HuH-7 (cell line): ENCODE measurements around the gene ANKUB1.

Experiments
- DNase-seq: peaks from one replicate; pipeline ENCODE4 v3.0.0; 2011; ENCODE audit warnings: low spot score

ANKUB1 gene

GRCh38 chr3:149809699-149810098 is 17.3 kb upstream of the ANKUB1 start:
- no peak for DNase-seq

DNA sequence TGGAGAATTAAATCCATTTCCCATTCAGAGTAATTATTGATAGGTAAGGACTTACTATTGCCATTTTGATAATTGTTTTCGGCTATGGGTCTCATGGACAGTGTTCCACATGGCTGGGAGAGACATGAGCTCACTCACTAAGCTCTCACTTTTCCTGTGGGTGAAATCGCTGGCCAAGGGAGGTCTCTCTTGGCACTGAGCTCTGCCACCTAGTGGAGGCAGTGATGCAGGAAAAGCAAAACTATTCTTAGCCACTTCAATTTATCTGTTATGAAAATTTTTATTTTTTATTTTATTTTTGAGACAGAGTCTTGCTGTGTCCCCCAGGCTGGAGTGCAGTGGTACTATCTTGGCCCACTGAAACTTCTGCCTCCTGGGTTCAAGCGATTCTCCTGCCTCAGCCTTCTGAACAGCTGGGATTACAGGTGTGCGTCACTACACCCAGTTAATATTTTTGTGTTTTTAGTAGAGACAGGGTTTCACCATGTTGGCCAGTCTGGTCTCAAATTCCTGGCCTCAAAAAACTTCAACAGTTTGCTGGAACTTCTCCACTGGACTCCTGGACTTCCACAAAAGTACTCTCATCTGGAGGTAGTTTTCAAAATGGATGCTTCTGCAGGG is 16.0 kb upstream of the ANKUB1 start:
- peak; percentile 31 for DNase-seq

DNA sequence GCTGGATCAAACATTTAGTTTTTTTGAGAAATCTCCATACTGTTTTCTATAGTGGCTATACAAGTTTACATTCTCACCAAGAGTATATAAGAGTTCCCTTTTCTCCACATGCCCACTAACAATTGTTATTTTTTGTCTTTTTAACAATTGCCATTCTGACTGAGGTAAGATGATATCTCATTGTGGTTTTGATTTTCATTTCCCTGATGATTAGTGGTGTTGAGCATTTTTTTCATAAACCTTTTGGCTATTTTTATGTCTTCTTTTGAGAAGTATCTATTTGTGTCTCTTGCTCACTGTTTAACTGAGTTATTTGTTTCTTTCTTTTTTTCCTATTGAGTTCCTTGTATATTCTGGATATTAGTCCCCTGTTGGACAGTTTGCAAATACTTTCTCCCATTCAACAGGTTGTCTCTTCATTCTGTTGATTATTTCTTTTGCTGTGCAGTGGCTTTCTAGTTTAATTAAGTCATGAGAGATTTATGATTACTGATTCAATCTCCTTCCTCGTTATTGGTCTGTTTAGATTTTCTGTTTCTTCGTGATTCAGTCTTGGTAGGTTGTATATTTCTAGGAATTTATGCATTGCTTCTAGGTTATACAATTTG is 13.9 kb upstream of the ANKUB1 start:
- DNase-seq: no peak

DNA sequence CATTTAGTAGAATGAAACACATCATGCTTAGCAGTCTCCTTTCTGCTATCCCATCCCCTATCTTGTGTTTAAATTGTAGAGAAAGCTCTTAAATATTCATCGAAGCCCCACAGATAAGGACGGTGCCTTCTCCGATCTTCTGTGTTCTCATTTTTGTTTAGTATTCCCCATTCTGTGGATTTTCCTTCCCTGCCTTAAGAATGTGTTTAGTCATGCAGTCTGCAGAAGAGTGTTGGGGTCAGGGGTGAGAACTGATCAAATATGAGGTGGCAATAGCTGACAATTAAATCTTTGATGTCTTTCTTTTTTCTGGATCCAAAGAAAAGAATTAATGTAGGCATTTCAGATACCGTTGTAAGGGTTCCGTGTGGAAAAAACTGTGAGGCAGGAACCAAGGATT is 9.3 kb upstream of the ANKUB1 start:
- DNase-seq: no peak

DNA sequence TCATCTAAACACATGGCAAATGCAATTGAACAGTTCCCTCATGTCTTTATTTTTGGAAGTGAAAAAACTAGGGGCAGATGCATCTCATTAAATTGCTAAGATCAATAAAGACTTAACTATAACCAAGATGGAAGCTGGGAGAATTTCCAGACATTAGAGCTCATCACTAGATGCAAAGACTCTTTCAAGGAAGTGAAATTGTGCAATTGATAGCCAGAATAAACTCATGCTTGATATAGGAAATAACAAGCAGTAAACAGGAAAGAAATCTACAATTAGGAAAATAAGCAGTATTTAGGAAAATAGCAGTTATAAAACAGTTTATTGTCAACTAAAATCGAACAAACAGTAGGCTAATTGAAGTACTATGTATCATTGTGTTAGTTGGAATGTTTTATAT is 8.8 kb upstream of the ANKUB1 start:
- DNase-seq: no peak

DNA sequence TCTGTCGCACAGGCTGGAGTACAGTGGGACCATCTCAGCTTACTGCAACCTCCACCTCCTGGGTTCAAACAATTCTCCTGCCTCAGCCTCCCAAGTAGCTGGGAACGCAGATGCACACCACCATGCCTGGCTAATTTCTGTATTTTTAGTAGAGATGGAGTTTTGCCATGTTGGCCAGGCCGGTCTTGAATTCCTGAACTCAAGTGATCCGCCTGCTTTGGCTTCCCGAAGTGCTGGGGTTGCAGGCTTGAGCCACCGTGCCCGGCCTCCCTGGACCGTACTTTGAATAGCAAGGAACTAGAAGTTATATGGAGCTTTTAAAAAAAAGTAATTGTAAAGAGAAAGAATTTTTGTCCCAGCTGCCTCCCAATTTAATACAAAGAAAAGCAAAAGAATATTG is 8.3 kb upstream of the ANKUB1 start:
- DNase-seq: no peak

GRCh38 chr3:149796026-149796425 is 3.7 kb upstream of the ANKUB1 start:
- no peak for DNase-seq

GRCh38 chr3:149790698-149791097 is 1.7 kb downstream of the ANKUB1 start:
- DNase-seq: no peak

DNA sequence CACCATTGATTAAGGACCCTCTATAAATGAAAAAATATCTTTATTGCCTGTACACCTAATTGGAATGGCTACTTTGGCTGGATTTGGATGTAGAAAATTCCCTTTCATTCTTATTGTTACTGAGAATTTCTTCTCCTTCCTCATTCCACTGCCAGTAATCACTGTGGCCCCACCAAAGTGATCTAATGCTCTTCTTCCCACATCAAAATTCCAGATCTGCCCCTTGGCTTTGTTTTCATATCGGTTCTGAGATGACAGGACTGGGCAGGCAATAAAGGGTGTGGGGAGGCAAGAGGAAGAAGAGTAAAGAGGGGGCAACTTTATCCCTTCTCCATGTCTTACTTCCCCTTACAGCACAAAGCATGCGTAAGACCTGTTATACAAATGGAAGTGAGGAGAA is 2.1 kb downstream of the ANKUB1 start:
- DNase-seq: no peak

DNA sequence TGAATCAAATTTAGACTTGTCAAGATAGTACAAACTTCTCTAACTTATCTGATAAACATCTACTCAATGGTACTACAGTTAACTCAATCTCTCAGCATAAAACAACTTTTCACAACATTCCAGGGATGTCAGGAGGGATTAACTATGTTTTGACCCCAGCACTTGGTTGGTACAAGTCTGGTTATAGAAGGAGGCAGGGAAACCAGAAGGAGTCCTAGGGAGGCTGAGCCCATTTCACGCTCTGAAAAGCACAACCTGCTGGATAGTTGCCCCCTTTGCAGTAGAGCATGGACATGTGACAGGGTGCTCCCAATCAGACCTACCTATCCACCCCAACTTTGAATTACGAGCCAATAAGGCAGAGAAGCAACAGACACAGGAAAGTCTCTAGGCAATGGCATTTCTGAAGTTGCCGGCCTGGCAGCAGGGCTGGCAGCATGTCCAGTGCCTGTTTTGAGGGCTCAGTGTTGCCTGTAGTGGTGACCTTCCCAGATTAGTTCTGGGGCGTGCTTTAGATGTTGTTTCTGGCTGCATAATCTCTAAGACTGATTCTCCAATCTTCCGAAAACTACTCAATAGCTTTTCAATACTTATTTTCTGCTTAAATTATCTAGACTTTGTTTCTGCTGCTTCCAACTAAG is 8.2 kb downstream of the ANKUB1 start:
- DNase-seq: no peak

GRCh38 chr3:149783576-149783975 is 8.8 kb downstream of the ANKUB1 start:
- DNase-seq: no peak

DNA sequence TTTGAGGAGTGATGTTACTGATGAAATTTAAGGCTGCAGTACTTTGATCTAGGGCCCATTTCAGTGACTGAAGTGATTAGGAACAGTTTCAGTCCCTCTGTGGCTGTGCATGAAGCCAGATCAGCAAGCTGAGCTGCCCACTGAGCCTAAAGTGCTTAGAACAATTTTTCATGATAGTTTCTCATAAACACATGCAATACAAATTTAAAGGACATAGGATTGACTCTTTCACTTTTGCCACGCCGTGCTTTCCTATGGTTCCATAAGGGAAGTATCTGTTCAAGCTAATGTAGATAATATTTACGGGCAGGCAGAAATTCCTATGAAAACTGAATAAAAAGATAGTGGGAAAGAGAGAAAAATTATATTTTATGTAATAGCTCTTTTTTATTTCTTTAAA is 10.6 kb downstream of the ANKUB1 start:
- no peak for DNase-seq

GRCh38 chr3:149781211-149781610 is 11.1 kb downstream of the ANKUB1 start:
- DNase-seq: no peak

GRCh38 chr3:149777414-149778214 is 14.7 kb downstream of the ANKUB1 start:
- no peak for DNase-seq

GRCh38 chr3:149776170-149776569 is 16.2 kb downstream of the ANKUB1 start:
- no peak for DNase-seq

GRCh38 chr3:149772861-149773260 is 19.5 kb downstream of the ANKUB1 start:
- no peak for DNase-seq

DNA sequence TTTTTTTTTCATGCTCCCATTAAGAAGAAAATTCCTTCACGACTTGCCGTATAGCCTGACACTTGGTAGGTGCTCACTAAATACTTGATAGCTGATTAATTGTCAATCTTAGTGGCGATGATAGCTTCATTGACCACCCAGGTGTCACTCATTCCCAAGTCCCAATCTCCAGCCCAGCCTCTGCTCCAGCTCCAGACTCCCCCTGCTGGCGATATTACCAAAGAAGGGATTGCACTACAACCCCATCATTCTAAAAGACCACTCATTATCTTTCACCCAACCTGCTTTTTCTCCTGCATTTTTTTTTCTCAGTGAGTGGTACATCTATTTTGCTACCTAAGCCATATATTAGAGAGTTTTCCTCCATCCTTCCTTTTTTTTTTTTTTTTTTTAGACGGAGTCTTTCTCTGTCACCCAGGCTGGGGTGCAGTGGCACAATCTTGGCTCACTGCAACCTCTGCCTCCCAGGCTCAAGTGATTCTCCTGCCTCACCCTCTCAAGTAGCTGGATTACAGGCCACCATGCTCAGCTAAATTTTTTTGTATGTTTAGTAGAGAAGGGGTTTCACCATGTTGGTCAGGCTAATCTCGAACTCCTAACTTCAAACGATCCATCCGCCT is 20.6 kb downstream of the ANKUB1 start:
- DNase-seq: peak; percentile 30

GRCh38 chr3:149770246-149770645 is 22.1 kb downstream of the ANKUB1 start:
- DNase-seq: no peak

DNA sequence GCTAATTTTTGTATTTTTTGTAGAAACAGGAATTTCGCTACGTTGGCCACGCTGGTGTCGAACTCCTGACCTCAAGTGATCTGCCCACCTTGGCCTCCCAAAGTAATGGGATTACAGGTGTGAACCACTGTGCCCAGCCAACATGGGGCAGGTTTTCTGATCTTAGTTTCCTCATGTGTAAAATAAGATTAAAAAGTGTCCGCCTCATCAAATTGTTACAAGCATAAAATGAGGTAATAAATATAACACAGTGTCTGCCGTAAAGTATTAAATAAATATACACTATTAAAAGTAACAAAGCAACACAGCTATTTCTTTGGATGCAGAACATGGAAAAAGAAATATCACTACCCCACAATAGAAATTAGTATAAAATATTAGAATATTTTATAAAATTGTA is 23.6 kb downstream of the ANKUB1 start:
- DNase-seq: no peak

- no peak for DNase-seq
These were observed 24.6 kb downstream of the ANKUB1 start for GRCh38 chr3:149767720-149768119.

- DNase-seq: no peak
These were observed 26.5 kb downstream of the ANKUB1 start for GRCh38 chr3:149765762-149766334.

DNA sequence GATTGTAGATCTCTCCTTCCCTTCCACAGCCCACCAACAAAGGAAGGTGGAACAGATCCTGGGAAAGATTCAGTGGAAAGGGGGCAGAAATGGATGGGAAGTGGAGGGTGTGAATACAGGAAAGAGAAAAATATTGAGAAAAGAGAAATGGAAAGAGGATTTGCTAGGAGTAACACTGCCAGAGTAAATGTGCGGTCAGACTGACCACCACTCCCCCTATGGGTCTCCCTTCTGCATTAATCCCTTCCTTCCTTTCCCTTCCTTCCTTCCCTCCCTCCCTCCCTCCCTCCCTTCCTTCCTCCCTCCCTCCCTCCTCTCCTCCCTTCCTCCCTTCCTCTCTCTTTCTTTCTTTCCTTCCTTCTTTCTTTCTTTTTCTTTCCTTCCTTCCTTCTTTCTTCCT is 28.1 kb downstream of the ANKUB1 start:
- no peak for DNase-seq
